HepG2 (cell line): ENCODE results near the gene FECH. TPM values are rescaled to one million over a fixed set of nuclear protein-coding genes. Genes with fewer than 3 reads are reported as not detected.

Experiments
- ATAC-seq: fragments of 200-7000 bp; cut with Tn5 transposase; 3 replicates; pipeline ENCODE4 v1.9.1; 2020; ENCODE audit warnings: mild to moderate bottlenecking, moderate library complexity
- BruUV-seq: library from RNA; stranded (reverse); fragments of 400-500 nt; replicated peaks from 2 replicates; lab custom pipeline; 2021; lab: Mats Ljungman, UMichigan
- CTCF ChIA-PET: fragments of 300-600 bp; formaldehyde crosslinking; extraction: SDS; loops from one replicate; lab custom pipeline; 2021; ENCODE audit warnings: low total read pairs, inconsistent platforms, low intra/inter-chr PET ratio; lab: Yijun Ruan, JAX
- POLR2A ChIA-PET: fragments of 350-600 bp; sonication (Branson Sonifier 250); formaldehyde crosslinking; loops from one replicate; lab custom pipeline; 2020; ENCODE audit warnings: antibody characterized with exemption, inconsistent platforms; lab: Yijun Ruan, JAX
- DNase-seq: peaks from one replicate; pipeline ENCODE4 v3.0.0-alpha.2; 2015; ENCODE audit warnings: low spot score
- FAIRE-seq: peaks from 3 replicates; lab custom pipeline; 2011; peaks lifted over from hg19 to GRCh38; lab: Jason Lieb, UNC
- H2AFZ ChIP-seq: one replicate; pipeline ENCODE4 v1.6.1; 2011; ENCODE audit warnings: low read length, inconsistent platforms
- H3K27ac ChIP-seq: fragments of 300-600 bp; 3 replicates; pipeline ENCODE4 v1.8.0; 2011; ENCODE audit warnings: mixed run types, mild to moderate bottlenecking, mixed read lengths, low read length, inconsistent platforms; ENCODE audit not compliant: insufficient read depth; ENCODE audit errors: extremely low read length
- H3K27me3 ChIP-seq, 2 experiments: fragments of 200-600 bp in 1 of 2; 2 replicates in 1 of 2; 3 replicates in 1 of 2; pipeline versions ENCODE4 v1.6.0 to v1.8.0; 2011; ENCODE audit warnings: low read length in 2 of 2, mild to moderate bottlenecking in 2 of 2, moderate library complexity in 2 of 2, inconsistent platforms in 1 of 2; ENCODE audit not compliant: insufficient read depth in 2 of 2, control insufficient read depth in 1 of 2
- H3K36me3 ChIP-seq, 2 experiments: fragments of 200-600 bp in 1 of 2; replicated peaks in 1 of 2; 2 replicates in 1 of 2; 3 replicates in 1 of 2; pipeline versions ENCODE4 v1.5.1 to v1.8.0; 2011; ENCODE audit warnings: low read length in 2 of 2, inconsistent platforms in 1 of 2; ENCODE audit not compliant: insufficient read depth in 2 of 2, control insufficient read depth in 1 of 2
- H3K4me1 ChIP-seq: 2 replicates; pipeline ENCODE4 v1.5.1; 2012; ENCODE audit warnings: low read length, inconsistent platforms; ENCODE audit not compliant: insufficient read depth
- H3K4me2 ChIP-seq: 2 replicates; pipeline ENCODE4 v1.6.0; 2011; ENCODE audit warnings: low read depth, low read length, inconsistent platforms
- H3K4me3 ChIP-seq, 3 experiments: fragments of 200-600 bp in 1 of 3; sonication (generic), shearing (Covaris generic) in 1 of 3; replicated peaks in 1 of 3; 2 replicates each; pipeline ENCODE4 v1.5.1; 2011 to 2016; ENCODE audit warnings: low read length in 3 of 3, inconsistent platforms in 2 of 3, low read depth in 2 of 3, mild to moderate bottlenecking in 2 of 3, control low read depth in 1 of 3, mixed read lengths in 1 of 3; ENCODE audit not compliant: insufficient read depth in 1 of 3
- H3K79me2 ChIP-seq: one replicate; pipeline ENCODE4 v1.6.1; 2011; ENCODE audit warnings: low read length, inconsistent platforms; ENCODE audit not compliant: insufficient read depth
- H3K9ac ChIP-seq: 2 replicates; pipeline ENCODE4 v1.6.0; 2011; ENCODE audit warnings: mild to moderate bottlenecking, low read depth, low read length, inconsistent platforms; ENCODE audit not compliant: insufficient read depth
- H3K9me3 ChIP-seq: 2 replicates; pipeline ENCODE4 v1.5.1; 2012; ENCODE audit warnings: mild to moderate bottlenecking, low read length
- H4K20me1 ChIP-seq: 2 replicates; pipeline ENCODE4 v1.6.0; 2011; ENCODE audit warnings: inconsistent platforms, mild to moderate bottlenecking, low read length, moderate library complexity; ENCODE audit not compliant: insufficient read depth
- EED ChIP-seq: sonication (generic); formaldehyde crosslinking; IDR thresholded peaks from 2 replicates; pipeline ENCODE4 v1.5.0; 2020; ENCODE audit warnings: mild to moderate bottlenecking, missing genetic modification reagents
- MXI1 ChIP-seq: IDR thresholded peaks from 3 replicates; pipeline ENCODE4 v1.6.1; 2012; ENCODE audit warnings: low read depth, low read length, inconsistent platforms, borderline replicate concordance
- RAD21 ChIP-seq: fragments of 450-650 bp; formaldehyde crosslinking; IDR thresholded peaks from 2 replicates; pipeline ENCODE4 v1.5.0; 2020; ENCODE audit warnings: mild to moderate bottlenecking
- REPIN1 ChIP-seq: sonication (generic); formaldehyde crosslinking; IDR thresholded peaks from 2 replicates; pipeline ENCODE4 v1.8.0; 2022; ENCODE audit warnings: missing genetic modification reagents, low read depth, mild to moderate bottlenecking, borderline replicate concordance
- SAP130 ChIP-seq: IDR thresholded peaks from 2 replicates; pipeline ENCODE4 v1.6.1; 2016; ENCODE audit warnings: low read depth
- TAF1 ChIP-seq: sonication (generic); formaldehyde crosslinking; IDR thresholded peaks from 2 replicates; pipeline ENCODE4 v1.4.0; 2020; ENCODE audit warnings: missing genetic modification reagents
- THYN1 ChIP-seq: sonication (generic); formaldehyde crosslinking; IDR thresholded peaks from 2 replicates; pipeline ENCODE4 v1.8.1; 2023; ENCODE audit warnings: low read depth, mild to moderate bottlenecking, moderate library complexity, missing genetic modification reagents, borderline replicate concordance
- ZNF235 ChIP-seq: sonication (generic); formaldehyde crosslinking; IDR thresholded peaks from 2 replicates; pipeline ENCODE4 v1.8.1; 2023; ENCODE audit warnings: mild to moderate bottlenecking, missing genetic modification reagents, borderline replicate concordance
- ZNF333 ChIP-seq: sonication (generic); formaldehyde crosslinking; IDR thresholded peaks from 2 replicates; pipeline ENCODE4 v1.4.0; 2020; ENCODE audit warnings: mild to moderate bottlenecking, missing genetic modification reagents, borderline replicate concordance
- ZNF33A ChIP-seq: sonication (generic); formaldehyde crosslinking; IDR thresholded peaks from 2 replicates; pipeline ENCODE4 v1.5.1; 2020; ENCODE audit warnings: missing genetic modification reagents, mild to moderate bottlenecking, moderate library complexity, borderline replicate concordance
- ZNF549 ChIP-seq: sonication (generic); formaldehyde crosslinking; IDR thresholded peaks from 2 replicates; pipeline ENCODE4 v1.5.0; 2020; ENCODE audit warnings: missing genetic modification reagents
- ZNF766 ChIP-seq: sonication (generic); formaldehyde crosslinking; IDR thresholded peaks from 2 replicates; pipeline ENCODE4 v1.5.0; 2020; ENCODE audit warnings: missing genetic modification reagents, borderline replicate concordance
- WGBS: methylation state at CpG from one replicate; pipeline ENCODE4 v1.1.6; 2017; ENCODE audit warnings: low lambda C conversion rate; 5-methylcytosine and 5-hydroxymethylcytosine counted together
- in situ Hi-C: cut with HindIII; loops from 2 replicates; pipeline ENCODE4 v1.10.0; 2017; ENCODE audit warnings: low pct_unique_long_range_greater_than_20kb; ENCODE audit not compliant: extremely low pct_ligation_motif_present
- intact Hi-C: fragments of 100-400 bp; cut with micrococcal nuclease; formaldehyde crosslinking; loops from one replicate; pipeline ENCODE4 v1.10.0; 2022; ENCODE audit not compliant: unreplicated experiment
- polyA plus RNA-seq, 8 experiments: library from polyadenylated mRNA; depleted of rRNA in 3 of 8; stranded (reverse) in 7 of 8; unstranded in 1 of 8; fragments of >200 nt; fragmentation: Illumina TruSeq in 4 of 8; extraction: Trizol in 4 of 8; gene quantifications; 2 replicates each; pipeline versions ENCODE4 v1.2.1 to v1.2.3, GENCODE V29; 2011 to 2016; ENCODE audit warnings: low read depth in 4 of 8, missing spikeins in 1 of 8, mixed read lengths in 1 of 8; ENCODE audit not compliant: insufficient read depth in 1 of 8
- total RNA-seq, 5 experiments: library from RNA; depleted of rRNA; stranded (reverse); fragments of >200 nt; fragmentation: Illumina TruSeq; extraction: Trizol; gene quantifications; 2 replicates each; pipeline ENCODE4 v1.2.3, GENCODE V29; 2016; ENCODE audit warnings: low read depth in 1 of 5
- TF ChIP-seq, protein P1 (sequence below): sonication (generic); formaldehyde crosslinking; conservative IDR thresholded peaks from 2 replicates; pipeline ENCODE4 v1.4.0; 2020; ENCODE audit warnings: missing genetic modification reagents
- TF ChIP-seq, protein P2 (sequence below): sonication (generic); formaldehyde crosslinking; IDR thresholded peaks from 2 replicates; pipeline ENCODE4 v1.4.0; 2020; ENCODE audit warnings: missing genetic modification reagents
- TF ChIP-seq, protein P3 (sequence below): sonication (generic); formaldehyde crosslinking; IDR thresholded peaks from 2 replicates; pipeline ENCODE4 v1.9.0; 2021; ENCODE audit warnings: mild to moderate bottlenecking, missing genetic modification reagents

FECH gene
- total and polyA plus RNA-seq, 2 of the 13 experiments (the other 11 are each of a cell fraction or from before 2014, with no cell fraction given) = 14.7 to 21.9 TPM

DNA sequence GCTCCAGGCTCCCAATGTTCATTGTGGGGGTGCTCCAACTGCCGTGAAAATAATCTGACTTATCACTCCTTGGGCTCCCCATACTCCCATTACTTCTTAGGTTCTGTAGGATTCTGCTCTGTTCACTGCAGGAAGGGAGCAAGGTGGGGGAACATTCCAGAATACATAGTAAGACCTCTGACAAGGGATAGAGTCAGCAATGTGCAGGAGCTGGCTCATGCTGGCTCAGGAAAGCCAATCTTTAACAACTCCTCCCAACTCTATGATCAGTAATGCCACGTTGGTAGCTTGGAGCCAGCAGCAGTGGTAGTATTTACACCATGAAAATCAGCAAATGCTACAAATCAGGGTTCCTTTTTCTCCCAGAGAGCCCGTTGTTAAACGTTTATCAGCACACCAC, 44.4 kb downstream of the FECH start:
- 11% methylated on average over 4 of the region's 4 CpGs for WGBS
- DNase-seq (no peak), FAIRE-seq (no peak), ATAC-seq (no peak)
- Histone ChIP-seq H2AFZ (no peak overlapping the region), H3K4me2 (no peak overlapping the region), H3K27me3 (peaks cover 2 to 14% of the 10 kb centered on the region in 2 experiments; a peak in 2 of 5 replicates), H3K79me2 (no peaks in the 10 kb centered on the region), H3K27ac (no peak overlapping the region), H3K4me1 (no peaks in the 10 kb centered on the region), H3K4me3 (no peak overlapping the region), H3K36me3 (no peaks in the 10 kb centered on the region), H3K9ac (no peak overlapping the region), H3K9me3 (no peaks in the 10 kb centered on the region), H4K20me1 (no peaks in the 10 kb centered on the region)
- intact Hi-C loops (no loop called here), in situ Hi-C loops (no loop called here)
- BruUV-seq = no TSS peak
- ChIA-PET POLR2A (no interaction called here), CTCF (no interaction called here)
- TF ChIP-seq EED (CRISPR knock-in tag) (no peak), ZNF235 (CRISPR knock-in tag) (no peak), REPIN1 (CRISPR knock-in tag) (no peak), ZNF766 (no peak), ZNF333 (CRISPR knock-in tag) (no peak), MXI1 (no peak), RAD21 (CRISPR knock-in tag) (no peak), SAP130 (no peak), ZNF549 (CRISPR knock-in tag) (no peak), THYN1 (CRISPR knock-in tag) (no peak), ZNF33A (CRISPR knock-in tag) (no peak), TAF1 (no peak)
- TF ChIP-seq, protein P1, sequence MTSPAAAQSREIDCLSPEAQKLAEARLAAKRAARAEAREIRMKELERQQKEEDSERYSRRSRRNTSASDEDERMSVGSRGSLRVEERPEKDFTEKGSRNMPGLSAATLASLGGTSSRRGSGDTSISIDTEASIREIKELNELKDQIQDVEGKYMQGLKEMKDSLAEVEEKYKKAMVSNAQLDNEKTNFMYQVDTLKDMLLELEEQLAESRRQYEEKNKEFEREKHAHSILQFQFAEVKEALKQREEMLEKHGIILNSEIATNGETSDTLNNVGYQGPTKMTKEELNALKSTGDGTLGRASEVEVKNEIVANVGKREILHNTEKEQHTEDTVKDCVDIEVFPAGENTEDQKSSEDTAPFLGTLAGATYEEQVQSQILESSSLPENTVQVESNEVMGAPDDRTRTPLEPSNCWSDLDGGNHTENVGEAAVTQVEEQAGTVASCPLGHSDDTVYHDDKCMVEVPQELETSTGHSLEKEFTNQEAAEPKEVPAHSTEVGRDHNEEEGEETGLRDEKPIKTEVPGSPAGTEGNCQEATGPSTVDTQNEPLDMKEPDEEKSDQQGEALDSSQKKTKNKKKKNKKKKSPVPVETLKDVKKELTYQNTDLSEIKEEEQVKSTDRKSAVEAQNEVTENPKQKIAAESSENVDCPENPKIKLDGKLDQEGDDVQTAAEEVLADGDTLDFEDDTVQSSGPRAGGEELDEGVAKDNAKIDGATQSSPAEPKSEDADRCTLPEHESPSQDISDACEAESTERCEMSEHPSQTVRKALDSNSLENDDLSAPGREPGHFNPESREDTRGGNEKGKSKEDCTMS (CRISPR knock-in tag) = no peak
- TF ChIP-seq, protein P2, sequence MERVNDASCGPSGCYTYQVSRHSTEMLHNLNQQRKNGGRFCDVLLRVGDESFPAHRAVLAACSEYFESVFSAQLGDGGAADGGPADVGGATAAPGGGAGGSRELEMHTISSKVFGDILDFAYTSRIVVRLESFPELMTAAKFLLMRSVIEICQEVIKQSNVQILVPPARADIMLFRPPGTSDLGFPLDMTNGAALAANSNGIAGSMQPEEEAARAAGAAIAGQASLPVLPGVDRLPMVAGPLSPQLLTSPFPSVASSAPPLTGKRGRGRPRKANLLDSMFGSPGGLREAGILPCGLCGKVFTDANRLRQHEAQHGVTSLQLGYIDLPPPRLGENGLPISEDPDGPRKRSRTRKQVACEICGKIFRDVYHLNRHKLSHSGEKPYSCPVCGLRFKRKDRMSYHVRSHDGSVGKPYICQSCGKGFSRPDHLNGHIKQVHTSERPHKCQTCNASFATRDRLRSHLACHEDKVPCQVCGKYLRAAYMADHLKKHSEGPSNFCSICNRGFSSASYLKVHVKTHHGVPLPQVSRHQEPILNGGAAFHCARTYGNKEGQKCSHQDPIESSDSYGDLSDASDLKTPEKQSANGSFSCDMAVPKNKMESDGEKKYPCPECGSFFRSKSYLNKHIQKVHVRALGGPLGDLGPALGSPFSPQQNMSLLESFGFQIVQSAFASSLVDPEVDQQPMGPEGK (CRISPR knock-in tag) = no peak
- TF ChIP-seq, protein P3, sequence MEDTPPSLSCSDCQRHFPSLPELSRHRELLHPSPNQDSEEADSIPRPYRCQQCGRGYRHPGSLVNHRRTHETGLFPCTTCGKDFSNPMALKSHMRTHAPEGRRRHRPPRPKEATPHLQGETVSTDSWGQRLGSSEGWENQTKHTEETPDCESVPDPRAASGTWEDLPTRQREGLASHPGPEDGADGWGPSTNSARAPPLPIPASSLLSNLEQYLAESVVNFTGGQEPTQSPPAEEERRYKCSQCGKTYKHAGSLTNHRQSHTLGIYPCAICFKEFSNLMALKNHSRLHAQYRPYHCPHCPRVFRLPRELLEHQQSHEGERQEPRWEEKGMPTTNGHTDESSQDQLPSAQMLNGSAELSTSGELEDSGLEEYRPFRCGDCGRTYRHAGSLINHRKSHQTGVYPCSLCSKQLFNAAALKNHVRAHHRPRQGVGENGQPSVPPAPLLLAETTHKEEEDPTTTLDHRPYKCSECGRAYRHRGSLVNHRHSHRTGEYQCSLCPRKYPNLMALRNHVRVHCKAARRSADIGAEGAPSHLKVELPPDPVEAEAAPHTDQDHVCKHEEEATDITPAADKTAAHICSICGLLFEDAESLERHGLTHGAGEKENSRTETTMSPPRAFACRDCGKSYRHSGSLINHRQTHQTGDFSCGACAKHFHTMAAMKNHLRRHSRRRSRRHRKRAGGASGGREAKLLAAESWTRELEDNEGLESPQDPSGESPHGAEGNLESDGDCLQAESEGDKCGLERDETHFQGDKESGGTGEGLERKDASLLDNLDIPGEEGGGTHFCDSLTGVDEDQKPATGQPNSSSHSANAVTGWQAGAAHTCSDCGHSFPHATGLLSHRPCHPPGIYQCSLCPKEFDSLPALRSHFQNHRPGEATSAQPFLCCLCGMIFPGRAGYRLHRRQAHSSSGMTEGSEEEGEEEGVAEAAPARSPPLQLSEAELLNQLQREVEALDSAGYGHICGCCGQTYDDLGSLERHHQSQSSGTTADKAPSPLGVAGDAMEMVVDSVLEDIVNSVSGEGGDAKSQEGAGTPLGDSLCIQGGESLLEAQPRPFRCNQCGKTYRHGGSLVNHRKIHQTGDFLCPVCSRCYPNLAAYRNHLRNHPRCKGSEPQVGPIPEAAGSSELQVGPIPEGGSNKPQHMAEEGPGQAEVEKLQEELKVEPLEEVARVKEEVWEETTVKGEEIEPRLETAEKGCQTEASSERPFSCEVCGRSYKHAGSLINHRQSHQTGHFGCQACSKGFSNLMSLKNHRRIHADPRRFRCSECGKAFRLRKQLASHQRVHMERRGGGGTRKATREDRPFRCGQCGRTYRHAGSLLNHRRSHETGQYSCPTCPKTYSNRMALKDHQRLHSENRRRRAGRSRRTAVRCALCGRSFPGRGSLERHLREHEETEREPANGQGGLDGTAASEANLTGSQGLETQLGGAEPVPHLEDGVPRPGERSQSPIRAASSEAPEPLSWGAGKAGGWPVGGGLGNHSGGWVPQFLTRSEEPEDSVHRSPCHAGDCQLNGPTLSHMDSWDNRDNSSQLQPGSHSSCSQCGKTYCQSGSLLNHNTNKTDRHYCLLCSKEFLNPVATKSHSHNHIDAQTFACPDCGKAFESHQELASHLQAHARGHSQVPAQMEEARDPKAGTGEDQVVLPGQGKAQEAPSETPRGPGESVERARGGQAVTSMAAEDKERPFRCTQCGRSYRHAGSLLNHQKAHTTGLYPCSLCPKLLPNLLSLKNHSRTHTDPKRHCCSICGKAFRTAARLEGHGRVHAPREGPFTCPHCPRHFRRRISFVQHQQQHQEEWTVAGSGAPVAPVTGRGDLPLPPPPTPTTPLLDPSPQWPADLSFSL (CRISPR knock-in tag) = no peak
